ENCODE results near the gene ZSCAN22. TPM values are rescaled to one million over a fixed set of nuclear protein-coding genes. Genes with fewer than 3 reads are reported as not detected.
A peak's percentile ranks its signal among the peaks of the same experiment; 100 is the strongest.

The ZSCAN22 gene
- total RNA-seq, 1 donor from 2014 or later: 5.4 TPM

- no peak for DNase-seq (ENCODE audit: extremely low spot score, unreplicated experiment)
- Mint-ChIP-seq H3K9me3 (no peaks in the 10 kb centered on the region), H3K27me3 (no peaks in the 10 kb centered on the region), H3K36me3 (no peaks in the 10 kb centered on the region), H3K27ac (no peak overlapping the region), H3K4me3 (peak overlapping the region; percentile 47), H3K4me1 (ENCODE audit: unreplicated experiment) (peaks cover 7% of the 10 kb centered on the region)
- TF ChIP-seq, protein P1, sequence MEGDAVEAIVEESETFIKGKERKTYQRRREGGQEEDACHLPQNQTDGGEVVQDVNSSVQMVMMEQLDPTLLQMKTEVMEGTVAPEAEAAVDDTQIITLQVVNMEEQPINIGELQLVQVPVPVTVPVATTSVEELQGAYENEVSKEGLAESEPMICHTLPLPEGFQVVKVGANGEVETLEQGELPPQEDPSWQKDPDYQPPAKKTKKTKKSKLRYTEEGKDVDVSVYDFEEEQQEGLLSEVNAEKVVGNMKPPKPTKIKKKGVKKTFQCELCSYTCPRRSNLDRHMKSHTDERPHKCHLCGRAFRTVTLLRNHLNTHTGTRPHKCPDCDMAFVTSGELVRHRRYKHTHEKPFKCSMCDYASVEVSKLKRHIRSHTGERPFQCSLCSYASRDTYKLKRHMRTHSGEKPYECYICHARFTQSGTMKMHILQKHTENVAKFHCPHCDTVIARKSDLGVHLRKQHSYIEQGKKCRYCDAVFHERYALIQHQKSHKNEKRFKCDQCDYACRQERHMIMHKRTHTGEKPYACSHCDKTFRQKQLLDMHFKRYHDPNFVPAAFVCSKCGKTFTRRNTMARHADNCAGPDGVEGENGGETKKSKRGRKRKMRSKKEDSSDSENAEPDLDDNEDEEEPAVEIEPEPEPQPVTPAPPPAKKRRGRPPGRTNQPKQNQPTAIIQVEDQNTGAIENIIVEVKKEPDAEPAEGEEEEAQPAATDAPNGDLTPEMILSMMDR (conservative IDR thresholded peaks at IDR 0.05): no peak
These were observed 37.4 kb downstream of the ZSCAN22 start for GRCh38 chr19:58364146-58364545.

GRCh38 chr19:58366585-58367430, 40.0 kb downstream of the ZSCAN22 start:
- Mint-ChIP-seq H3K27me3 (no peaks in the 10 kb centered on the region), H3K4me1 (ENCODE audit: unreplicated experiment) (peaks cover 2% of the 10 kb centered on the region), H3K4me3 (no peak overlapping the region), H3K27ac (no peak overlapping the region), H3K9me3 (no peaks in the 10 kb centered on the region), H3K36me3 (no peaks in the 10 kb centered on the region)
- DNase-seq (ENCODE audit: extremely low spot score, unreplicated experiment): no peak
- TF ChIP-seq, protein P1 (conservative IDR thresholded peaks at IDR 0.05): no peak

DNA sequence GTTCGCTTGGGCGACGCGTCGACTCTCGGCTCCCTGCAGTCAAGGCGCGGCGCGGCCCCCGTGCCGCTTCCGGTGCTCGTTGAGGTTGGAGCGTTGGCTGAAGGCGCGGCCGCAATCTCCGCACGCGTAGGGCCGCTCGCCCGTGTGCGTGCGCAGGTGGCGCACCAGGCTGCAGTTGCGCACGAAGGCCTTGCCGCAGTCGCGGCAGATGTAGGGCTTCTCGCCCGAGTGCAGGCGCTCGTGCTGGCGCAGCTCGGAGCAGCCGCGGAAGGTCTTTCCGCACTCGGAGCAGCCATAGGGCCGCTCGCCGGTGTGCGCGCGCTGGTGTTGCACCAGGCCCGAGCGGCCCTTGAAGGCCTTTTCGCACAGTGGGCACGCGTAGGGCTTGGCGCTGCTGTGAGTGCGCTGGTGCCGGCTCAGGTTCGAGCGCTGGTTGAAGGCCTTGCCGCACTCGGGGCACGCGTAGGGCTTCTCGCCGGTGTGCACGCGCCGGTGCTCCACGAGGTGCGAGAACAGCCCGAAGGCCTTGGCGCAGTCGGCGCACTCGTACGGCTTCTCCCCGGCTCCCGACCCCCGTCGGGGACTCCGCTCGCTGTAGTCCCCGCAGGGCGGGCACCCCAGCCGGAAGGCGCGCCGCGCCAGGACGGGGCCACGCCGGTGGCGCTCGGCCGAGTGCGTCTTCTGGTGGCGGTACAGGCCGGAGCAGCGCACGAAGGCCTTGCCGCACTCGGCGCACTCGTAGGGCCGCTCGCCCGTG, 41.1 kb downstream of the ZSCAN22 start:
- TF ChIP-seq, protein P1 (conservative IDR thresholded peaks at IDR 0.05): no peak
- Mint-ChIP-seq H3K4me3 (no peak overlapping the region), H3K4me1 (ENCODE audit: unreplicated experiment) (no peaks in the 10 kb centered on the region), H3K27ac (no peak overlapping the region), H3K27me3 (no peaks in the 10 kb centered on the region), H3K36me3 (no peaks in the 10 kb centered on the region), H3K9me3 (no peaks in the 10 kb centered on the region)
- DNase-seq (ENCODE audit: extremely low spot score, unreplicated experiment): no peak

GRCh38 chr19:58368561-58369360, 42.0 kb downstream of the ZSCAN22 start:
- H3K9me3 Mint-ChIP-seq: no peaks in the 10 kb centered on the region
- H3K36me3 Mint-ChIP-seq: no peaks in the 10 kb centered on the region
- TF ChIP-seq, protein P1 (conservative IDR thresholded peaks at IDR 0.05): no peak
- H3K4me1 Mint-ChIP-seq (ENCODE audit: unreplicated experiment): no peaks in the 10 kb centered on the region
- DNase-seq (ENCODE audit: extremely low spot score, unreplicated experiment): no peak
- H3K4me3 Mint-ChIP-seq: no peak overlapping the region
- no peaks in the 10 kb centered on the region for H3K27me3 Mint-ChIP-seq
- H3K27ac Mint-ChIP-seq: no peak overlapping the region

DNA sequence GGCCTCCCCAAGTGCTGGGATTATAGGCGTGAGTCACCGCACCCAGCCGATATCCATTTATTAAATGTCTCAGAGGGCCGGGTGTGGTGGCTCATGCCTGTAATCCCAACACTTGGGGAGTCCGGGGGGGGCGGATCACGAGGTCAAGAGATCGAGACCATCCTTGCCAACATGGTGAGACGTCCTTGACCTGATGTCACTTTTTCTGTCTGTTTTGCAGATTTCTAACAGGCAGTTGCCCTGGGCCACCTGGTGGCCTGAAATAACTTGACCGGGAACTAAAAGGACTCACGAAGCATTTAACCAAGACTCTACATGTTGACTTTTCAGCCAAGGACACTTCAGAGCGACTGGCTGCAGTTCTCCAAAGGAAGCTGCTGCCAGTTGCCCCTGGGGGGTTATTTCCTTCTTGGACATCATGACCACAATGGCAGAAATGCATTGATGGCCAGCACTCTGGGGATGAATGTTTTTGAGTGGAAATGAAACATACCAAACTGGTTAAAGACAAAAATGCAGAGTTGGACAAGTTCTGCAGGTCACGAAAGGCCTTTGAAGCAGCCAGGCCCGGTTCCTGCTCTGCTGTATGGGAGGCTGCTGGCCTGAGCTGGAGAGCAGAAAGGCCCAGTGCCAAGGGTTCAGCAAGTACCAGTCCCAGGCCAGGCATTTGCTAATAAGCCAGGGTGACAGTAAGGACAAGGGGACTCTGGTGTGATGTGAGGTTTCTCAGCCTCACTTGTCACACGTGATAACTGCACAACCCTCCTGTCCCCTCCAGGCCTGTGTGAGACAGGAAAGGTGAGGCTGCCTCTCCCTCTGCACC, 45.7 kb downstream of the ZSCAN22 start:
- H3K27me3 Mint-ChIP-seq: no peaks in the 10 kb centered on the region

More for the DNA sequence above, 45.7 kb downstream of the ZSCAN22 start:
- Mint-ChIP-seq H3K4me1 (ENCODE audit: unreplicated experiment) (no peaks in the 10 kb centered on the region), H3K27ac (no peak overlapping the region), H3K36me3 (no peaks in the 10 kb centered on the region), H3K4me3 (no peak overlapping the region), H3K9me3 (no peaks in the 10 kb centered on the region)
- no peak for DNase-seq (ENCODE audit: extremely low spot score, unreplicated experiment)
- TF ChIP-seq, protein P1 (conservative IDR thresholded peaks at IDR 0.05): peak; percentile 54

Data from type B pancreatic cell (in vitro differentiated cells).